Gastroesophageal sphincter (tissue), 4 donors: ENCODE data around the gene SNPH. TPM values are rescaled to one million over a fixed set of nuclear protein-coding genes. Genes with fewer than 3 reads are reported as not detected.

Experiments
- ATAC-seq: fragments of 150-250 bp; one replicate; pipeline ENCODE4 v1.9.1; 2016; ENCODE audit warnings: mild to moderate bottlenecking, moderate library complexity
- H3K27ac ChIP-seq, 4 donors: fragments of 200-600 bp; sonication (generic) in 3 of 4; 1 replicate in 3 of 4; 2 replicates in 1 of 4; pipeline ENCODE4 v1.5.1; 2016 to 2019
- H3K27me3 ChIP-seq: fragments of 200-600 bp; sonication (generic); one replicate; pipeline ENCODE4 v1.5.1; 2019
- H3K36me3 ChIP-seq, 2 donors: fragments of 200-600 bp; sonication (generic); one replicate each; pipeline ENCODE4 v1.5.1; 2019; ENCODE audit warnings: control low read depth in 1 of 2
- H3K4me1 ChIP-seq, 3 donors: fragments of 200-600 bp; sonication (generic); 1 replicate in 2 of 3; 2 replicates in 1 of 3; pipeline ENCODE4 v1.5.1; 2016 to 2019; ENCODE audit warnings: control low read depth in 2 of 3
- H3K4me3 ChIP-seq, 2 donors: fragments of 200-600 bp; sonication (generic); one replicate each; pipeline ENCODE4 v1.5.1; 2019; ENCODE audit warnings: mild to moderate bottlenecking in 1 of 2, moderate library complexity in 1 of 2
- H3K9me3 ChIP-seq, 3 donors: fragments of 200-600 bp; sonication (generic); one replicate each; pipeline ENCODE4 v1.5.1; 2017 to 2019; ENCODE audit warnings: control low read depth in 2 of 3
- EP300 ChIP-seq: sonication (generic); formaldehyde crosslinking; IDR thresholded peaks from one replicate; pipeline ENCODE4 v1.6.1; 2017; ENCODE audit warnings: antibody characterized with exemption, mild to moderate bottlenecking
- POLR2A ChIP-seq, 2 donors: fragments of 450-650 bp; IDR thresholded peaks; one replicate each; pipeline ENCODE4 v1.6.1; 2017; ENCODE audit warnings: antibody characterized with exemption in 2 of 2, mild to moderate bottlenecking in 2 of 2, moderate library complexity in 1 of 2
- POLR2AphosphoS5 ChIP-seq: sonication (generic); formaldehyde crosslinking; IDR thresholded peaks from one replicate; pipeline ENCODE4 v1.6.1; 2017; ENCODE audit warnings: antibody characterized with exemption
- WGBS, 2 donors: methylation state at CpG; one replicate each; pipeline ENCODE4 v1.1.5; 2018; ENCODE audit warnings: low coverage in 1 of 2; 5-methylcytosine and 5-hydroxymethylcytosine counted together
- total RNA-seq, 4 donors: library from RNA; depleted of rRNA; stranded (reverse); fragments of >200 nt; gene quantifications; one replicate each; pipeline ENCODE4 v1.1.0, GENCODE V29; 2016
- TF ChIP-seq, protein P1 (sequence below), 4 experiments: fragments of 200-600 bp in 2 of 4; fragments of 450-650 bp in 2 of 4; sonication (generic) in 1 of 4; IDR thresholded peaks; one replicate each; pipeline ENCODE4 v1.5.1; 2017 to 2019; ENCODE audit warnings: antibody characterized with exemption in 4 of 4, mild to moderate bottlenecking in 2 of 4, moderate library complexity in 2 of 4

SNPH gene
- total RNA-seq, 4 donors from 2014 or later, result 9.8 to 31.6 (median 12.5) TPM

DNA sequence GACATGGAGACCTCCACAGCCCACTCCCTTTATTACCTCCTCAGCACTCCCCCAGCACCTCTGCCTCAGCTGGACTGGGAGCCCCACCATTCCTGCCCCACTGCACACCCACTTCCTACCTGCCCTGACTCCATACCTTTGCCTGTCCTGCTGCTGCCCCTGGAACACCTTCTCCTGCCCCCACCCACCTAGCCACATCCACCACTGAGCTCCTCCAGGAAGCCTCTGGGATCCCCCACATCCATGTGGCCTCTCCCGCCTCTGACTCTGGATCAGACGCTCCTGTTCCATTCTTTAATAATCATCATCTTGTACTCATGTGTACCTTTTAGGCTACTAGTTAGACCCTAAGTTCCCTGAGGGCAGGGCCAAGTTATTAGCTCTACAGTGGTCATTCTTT, 65.0 kb downstream of the SNPH start:
- H3K4me3 ChIP-seq, result no peak overlapping the region
- H3K9me3 ChIP-seq, result no peaks in the 10 kb centered on the region
- peaks cover 3 to 49% (median 35%) of the 10 kb centered on the region in 3 donors for H3K4me1 ChIP-seq
- H3K27me3 ChIP-seq, result no peaks in the 10 kb centered on the region
- TF ChIP-seq POLR2A (IDR thresholded peaks at IDR 0.05), result no peak
- TF ChIP-seq, protein P1, sequence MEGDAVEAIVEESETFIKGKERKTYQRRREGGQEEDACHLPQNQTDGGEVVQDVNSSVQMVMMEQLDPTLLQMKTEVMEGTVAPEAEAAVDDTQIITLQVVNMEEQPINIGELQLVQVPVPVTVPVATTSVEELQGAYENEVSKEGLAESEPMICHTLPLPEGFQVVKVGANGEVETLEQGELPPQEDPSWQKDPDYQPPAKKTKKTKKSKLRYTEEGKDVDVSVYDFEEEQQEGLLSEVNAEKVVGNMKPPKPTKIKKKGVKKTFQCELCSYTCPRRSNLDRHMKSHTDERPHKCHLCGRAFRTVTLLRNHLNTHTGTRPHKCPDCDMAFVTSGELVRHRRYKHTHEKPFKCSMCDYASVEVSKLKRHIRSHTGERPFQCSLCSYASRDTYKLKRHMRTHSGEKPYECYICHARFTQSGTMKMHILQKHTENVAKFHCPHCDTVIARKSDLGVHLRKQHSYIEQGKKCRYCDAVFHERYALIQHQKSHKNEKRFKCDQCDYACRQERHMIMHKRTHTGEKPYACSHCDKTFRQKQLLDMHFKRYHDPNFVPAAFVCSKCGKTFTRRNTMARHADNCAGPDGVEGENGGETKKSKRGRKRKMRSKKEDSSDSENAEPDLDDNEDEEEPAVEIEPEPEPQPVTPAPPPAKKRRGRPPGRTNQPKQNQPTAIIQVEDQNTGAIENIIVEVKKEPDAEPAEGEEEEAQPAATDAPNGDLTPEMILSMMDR (IDR thresholded peaks at IDR 0.05), result no peak
- TF ChIP-seq EP300, result no peak
- TF ChIP-seq POLR2AphosphoS5, result no peak
- peaks cover 0 to 35% of the 10 kb centered on the region in 2 donors for H3K36me3 ChIP-seq
- H3K27ac ChIP-seq, result peak overlapping the region in 3 of 4 donors; percentile 76 to 95 (median 88)
- 80 to 100% methylated on average over 2 of the region's 2 CpGs for WGBS, 2 donors
- ATAC-seq, result no peak

DNA sequence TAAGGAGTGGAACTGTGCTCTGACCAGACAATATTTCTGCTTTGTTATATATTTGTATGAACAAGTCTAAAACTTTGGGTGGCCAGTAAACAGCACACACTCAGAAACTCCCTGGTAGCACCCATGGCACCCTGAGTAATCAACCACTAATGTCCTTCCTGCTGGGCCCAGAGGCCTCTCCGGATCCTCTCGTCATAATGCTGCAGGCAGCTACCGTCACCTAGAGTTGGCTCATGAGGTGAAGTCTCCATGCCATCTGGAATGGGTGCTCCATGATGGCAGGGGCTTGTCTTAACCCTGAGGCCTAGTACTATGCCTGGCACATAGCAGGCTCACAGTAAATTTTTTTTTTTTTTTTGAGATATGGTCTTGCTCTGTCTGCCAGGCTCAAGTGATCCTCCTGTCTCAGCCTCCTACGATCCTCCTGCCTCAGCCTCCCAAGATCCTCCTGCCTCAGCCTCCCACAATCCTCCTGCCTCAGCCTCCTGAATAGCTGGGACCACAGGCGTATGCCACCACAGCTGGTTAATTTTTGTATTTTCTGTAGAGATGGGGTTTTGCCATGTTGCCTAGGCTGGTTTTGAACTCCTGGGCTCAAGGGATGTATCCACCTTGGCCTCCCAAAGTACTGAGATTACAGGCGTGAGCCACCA, 65.8 kb downstream of the SNPH start:
- H3K9me3 ChIP-seq, result no peaks in the 10 kb centered on the region
- no peaks in the 10 kb centered on the region for H3K27me3 ChIP-seq
- ATAC-seq, result no peak
- H3K36me3 ChIP-seq, result peaks cover 0 to 35% of the 10 kb centered on the region in 2 donors
- WGBS, 2 donors, result 92 to 94% methylated on average over 2 of the region's 6 CpGs
- H3K4me3 ChIP-seq, result no peak overlapping the region
- H3K4me1 ChIP-seq, result peaks cover 0 to 49% (median 29%) of the 10 kb centered on the region in 3 donors
- TF ChIP-seq POLR2AphosphoS5, result no peak
- TF ChIP-seq EP300, result no peak
- TF ChIP-seq POLR2A (IDR thresholded peaks at IDR 0.05), result no peak
- TF ChIP-seq, protein P1 (IDR thresholded peaks at IDR 0.05), result no peak
- H3K27ac ChIP-seq, result peak overlapping the region in 1 of 4 donors; percentile 95

DNA sequence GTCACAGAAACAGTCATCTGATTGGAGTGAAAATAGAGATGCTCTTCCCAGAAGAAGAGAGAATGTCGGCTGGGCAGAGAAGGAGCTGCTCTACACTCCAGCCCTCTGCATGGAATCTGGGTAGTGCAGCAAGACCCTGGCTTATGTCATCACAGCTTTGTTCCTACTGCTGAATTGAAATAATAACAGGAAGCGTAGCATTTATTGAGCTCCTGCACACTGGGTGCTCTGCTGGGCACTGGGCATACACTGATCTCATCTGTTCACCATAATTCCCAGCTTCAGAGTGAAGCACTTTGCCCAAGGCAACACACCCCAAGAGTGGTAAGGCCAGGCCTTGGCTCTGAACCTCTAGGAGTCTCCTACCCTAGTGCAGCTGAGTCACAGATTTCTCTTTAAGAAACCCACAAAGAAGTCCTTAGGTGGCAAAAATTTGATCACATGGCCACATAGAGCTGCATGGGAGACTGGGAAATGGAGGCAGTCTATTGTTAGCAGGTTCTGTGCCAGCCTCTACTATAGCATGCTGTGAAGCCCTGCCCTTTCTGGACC, 66.7 kb downstream of the SNPH start:
- peak; percentile 23 for ATAC-seq
- H3K4me1 ChIP-seq, result peaks cover 0 to 49% (median 27%) of the 10 kb centered on the region in 3 donors
- H3K27ac ChIP-seq, result peak overlapping the region in 1 of 4 donors; percentile 10

DNA sequence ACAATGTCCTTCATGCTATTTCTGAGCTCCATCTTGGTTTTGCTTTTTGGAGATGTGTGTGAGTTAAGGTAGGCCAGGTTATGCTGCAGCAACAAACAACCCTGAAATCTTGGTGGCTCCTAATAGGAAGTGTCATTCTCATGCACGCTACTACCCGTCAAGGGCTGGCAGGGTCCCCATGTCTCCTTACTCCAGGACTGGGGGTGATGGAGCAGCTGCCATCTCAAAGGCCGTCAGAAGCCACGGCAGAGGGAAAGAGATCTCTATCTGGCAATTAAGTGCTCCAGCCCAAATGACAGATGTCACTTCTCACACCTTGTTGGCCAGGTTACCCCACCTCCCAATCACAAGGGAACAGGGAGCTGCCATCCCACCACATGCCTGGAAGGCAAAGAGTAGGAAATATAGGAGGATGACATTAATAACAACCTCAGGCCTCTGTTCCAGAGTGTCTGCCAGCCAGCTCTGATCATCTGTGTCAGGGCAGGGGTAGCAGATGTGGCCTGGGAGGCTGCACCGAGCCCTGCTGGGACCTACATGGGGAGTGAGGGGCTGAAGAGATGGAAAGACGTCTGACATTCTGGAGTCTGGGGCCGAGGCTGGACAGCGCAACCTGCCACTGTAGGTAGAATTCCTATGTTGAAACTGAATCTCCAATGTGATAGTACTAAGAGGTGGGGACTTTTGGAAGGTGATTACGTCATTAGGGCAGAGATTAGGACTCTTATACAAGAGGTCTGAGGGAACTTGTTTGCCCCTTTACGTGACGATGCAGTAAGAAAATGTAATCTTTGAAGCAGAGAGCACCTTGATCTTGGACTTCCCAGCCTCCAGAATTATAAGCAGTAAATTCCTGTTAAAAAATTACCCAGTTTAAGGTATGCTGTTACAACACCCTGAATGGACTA, 67.6 kb downstream of the SNPH start:
- no peak overlapping the region for H3K4me3 ChIP-seq
- H3K9me3 ChIP-seq, result no peaks in the 10 kb centered on the region
- peak overlapping the region in 1 of 4 donors; percentile 31 for H3K27ac ChIP-seq
- ATAC-seq, result no peak
- H3K36me3 ChIP-seq, result peaks cover 0 to 35% of the 10 kb centered on the region in 2 donors
- TF ChIP-seq, protein P1 (IDR thresholded peaks at IDR 0.05), result no peak
- TF ChIP-seq EP300 (no peak), POLR2A (IDR thresholded peaks at IDR 0.05) (no peak), POLR2AphosphoS5 (no peak)
- H3K4me1 ChIP-seq, result peaks cover 0 to 47% (median 26%) of the 10 kb centered on the region in 3 donors
- WGBS, 2 donors, result 82 to 86% methylated on average over 6 of the region's 11 CpGs
- H3K27me3 ChIP-seq, result no peaks in the 10 kb centered on the region

More for the DNA sequence above, 66.7 kb downstream of the SNPH start:
- no peaks in the 10 kb centered on the region for H3K27me3 ChIP-seq
- H3K9me3 ChIP-seq, result no peaks in the 10 kb centered on the region
- H3K36me3 ChIP-seq, result peaks cover 0 to 35% of the 10 kb centered on the region in 2 donors
- 88 to 93% methylated on average over 2 of the region's 2 CpGs for WGBS, 2 donors
- no peak overlapping the region for H3K4me3 ChIP-seq
- no peak for TF ChIP-seq POLR2AphosphoS5
- TF ChIP-seq, protein P1 (IDR thresholded peaks at IDR 0.05), result no peak
- TF ChIP-seq POLR2A (IDR thresholded peaks at IDR 0.05), result no peak
- TF ChIP-seq EP300, result no peak
